ENCODE results near the gene CADPS2.

Gene CADPS2

DNA sequence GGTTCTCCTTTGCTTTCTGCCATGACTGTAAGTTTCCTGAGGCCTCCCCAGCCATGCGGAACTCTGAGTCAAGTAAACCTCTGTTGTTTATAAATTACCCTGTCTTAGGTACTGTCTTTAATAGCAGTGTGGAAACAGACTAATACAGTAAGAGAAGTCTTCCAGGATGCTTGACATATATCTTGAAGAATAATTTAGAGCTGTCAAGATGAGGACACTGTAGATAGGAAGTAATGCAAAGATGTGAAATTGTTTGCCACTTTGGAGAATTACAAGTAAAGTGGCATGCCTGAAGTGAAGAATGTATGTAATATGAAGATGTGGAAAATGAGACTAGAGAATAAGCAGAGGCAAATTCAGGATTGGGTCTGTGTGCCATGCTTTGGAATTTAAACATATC lies 2.9 kb upstream of the CADPS2 start:
- Histone ChIP-seq H4K20me1 (ENCODE audit: insufficient read depth, low read length) (no peaks in the 10 kb centered on the region), H2AFZ (ENCODE audit: low read length) (no peak overlapping the region), H3K9me2 (ENCODE audit: low read depth, low read length) (no peaks in the 10 kb centered on the region), H3K4me2 (ENCODE audit: low read length) (no peak overlapping the region), H3F3A (ENCODE audit: insufficient read depth, low read length) (no peaks in the 10 kb centered on the region), H3K79me2 (ENCODE audit: insufficient read depth, low read length) (no peaks in the 10 kb centered on the region), H3K4me3 (ENCODE audit: low read depth, low read length, poor library complexity, severe bottlenecking) (no peak overlapping the region), H3K36me3 (ENCODE audit: insufficient read depth, low read length) (no peaks in the 10 kb centered on the region), H3K4me1 (ENCODE audit: insufficient read depth, low read length, severe bottlenecking) (no peaks in the 10 kb centered on the region), H3K9me3 (ENCODE audit: low read length) (no peaks in the 10 kb centered on the region), H3K27ac (ENCODE audit: low read depth, low read length, poor library complexity, severe bottlenecking) (no peak overlapping the region), H3K9ac (ENCODE audit: low read length) (no peak overlapping the region), H3K27me3 (ENCODE audit: insufficient read depth, low read length) (no peaks in the 10 kb centered on the region)
- no peak for TF ChIP-seq EZH2 (IDR thresholded peaks at IDR 0.05; ENCODE audit: borderline replicate concordance, low read length)
- TF ChIP-seq, protein P1, sequence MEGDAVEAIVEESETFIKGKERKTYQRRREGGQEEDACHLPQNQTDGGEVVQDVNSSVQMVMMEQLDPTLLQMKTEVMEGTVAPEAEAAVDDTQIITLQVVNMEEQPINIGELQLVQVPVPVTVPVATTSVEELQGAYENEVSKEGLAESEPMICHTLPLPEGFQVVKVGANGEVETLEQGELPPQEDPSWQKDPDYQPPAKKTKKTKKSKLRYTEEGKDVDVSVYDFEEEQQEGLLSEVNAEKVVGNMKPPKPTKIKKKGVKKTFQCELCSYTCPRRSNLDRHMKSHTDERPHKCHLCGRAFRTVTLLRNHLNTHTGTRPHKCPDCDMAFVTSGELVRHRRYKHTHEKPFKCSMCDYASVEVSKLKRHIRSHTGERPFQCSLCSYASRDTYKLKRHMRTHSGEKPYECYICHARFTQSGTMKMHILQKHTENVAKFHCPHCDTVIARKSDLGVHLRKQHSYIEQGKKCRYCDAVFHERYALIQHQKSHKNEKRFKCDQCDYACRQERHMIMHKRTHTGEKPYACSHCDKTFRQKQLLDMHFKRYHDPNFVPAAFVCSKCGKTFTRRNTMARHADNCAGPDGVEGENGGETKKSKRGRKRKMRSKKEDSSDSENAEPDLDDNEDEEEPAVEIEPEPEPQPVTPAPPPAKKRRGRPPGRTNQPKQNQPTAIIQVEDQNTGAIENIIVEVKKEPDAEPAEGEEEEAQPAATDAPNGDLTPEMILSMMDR (IDR thresholded peaks at IDR 0.05; ENCODE audit: low read length): no peak

DNA sequence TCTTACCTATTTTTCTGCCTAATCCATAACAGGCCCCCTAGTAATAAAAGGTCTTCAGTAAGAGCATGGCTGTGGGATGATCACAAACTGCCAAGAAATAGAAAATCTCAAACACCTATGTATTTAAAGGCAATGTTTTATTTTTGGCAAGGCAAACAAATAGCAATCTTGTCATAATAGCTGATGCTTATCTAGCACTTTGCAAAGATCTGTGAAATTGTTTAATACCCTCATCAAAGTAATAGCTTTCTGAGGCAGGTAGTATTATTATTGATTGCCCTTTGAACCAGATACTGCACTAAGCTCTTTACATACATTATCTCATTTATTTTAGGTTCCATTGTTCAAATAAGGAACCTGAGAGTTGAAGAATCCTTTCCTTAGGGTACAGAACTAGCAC lies 1.6 kb upstream of the CADPS2 start:
- H4K20me1 ChIP-seq (ENCODE audit: insufficient read depth, low read length): no peaks in the 10 kb centered on the region
- no peak overlapping the region for H3K27ac ChIP-seq (ENCODE audit: low read depth, low read length, poor library complexity, severe bottlenecking)
- H3K4me3 ChIP-seq (ENCODE audit: low read depth, low read length, poor library complexity, severe bottlenecking): no peak overlapping the region
- TF ChIP-seq EZH2 (IDR thresholded peaks at IDR 0.05; ENCODE audit: borderline replicate concordance, low read length): no peak
- TF ChIP-seq, protein P1 (IDR thresholded peaks at IDR 0.05; ENCODE audit: low read length): no peak
- no peaks in the 10 kb centered on the region for H3K9me2 ChIP-seq (ENCODE audit: low read depth, low read length)
- no peaks in the 10 kb centered on the region for H3K27me3 ChIP-seq (ENCODE audit: insufficient read depth, low read length)
- H3K79me2 ChIP-seq (ENCODE audit: insufficient read depth, low read length): no peaks in the 10 kb centered on the region
- no peak overlapping the region for H2AFZ ChIP-seq (ENCODE audit: low read length)
- H3K9ac ChIP-seq (ENCODE audit: low read length): no peak overlapping the region
- no peaks in the 10 kb centered on the region for H3K9me3 ChIP-seq (ENCODE audit: low read length)
- H3K4me1 ChIP-seq (ENCODE audit: insufficient read depth, low read length, severe bottlenecking): no peaks in the 10 kb centered on the region
- no peak overlapping the region for H3K4me2 ChIP-seq (ENCODE audit: low read length)
- no peaks in the 10 kb centered on the region for H3F3A ChIP-seq (ENCODE audit: insufficient read depth, low read length)
- no peaks in the 10 kb centered on the region for H3K36me3 ChIP-seq (ENCODE audit: insufficient read depth, low read length)

DNA sequence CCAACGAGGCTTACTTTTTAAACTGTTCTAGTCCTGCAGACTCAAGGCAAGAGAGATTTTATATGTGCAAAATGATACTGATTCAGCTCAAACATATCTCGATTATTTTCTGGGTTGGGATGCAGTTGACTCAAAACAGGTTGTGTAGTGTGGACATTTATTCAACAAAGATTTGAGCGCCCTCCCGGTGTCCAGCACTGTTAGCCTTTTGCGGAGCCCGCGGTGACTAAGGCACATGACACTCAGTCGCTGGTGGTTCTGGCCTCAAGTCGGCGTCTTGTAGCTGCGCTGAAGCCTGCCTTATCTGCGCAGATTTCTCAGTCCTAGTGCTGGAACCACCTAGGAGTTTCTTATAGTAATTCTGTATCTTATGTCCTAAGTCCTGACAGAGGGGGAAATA lies 938 bp upstream of the CADPS2 start:
- Histone ChIP-seq H3F3A (ENCODE audit: insufficient read depth, low read length) (no peaks in the 10 kb centered on the region), H3K27me3 (ENCODE audit: insufficient read depth, low read length) (no peaks in the 10 kb centered on the region), H3K79me2 (ENCODE audit: insufficient read depth, low read length) (no peaks in the 10 kb centered on the region), H3K4me1 (ENCODE audit: insufficient read depth, low read length, severe bottlenecking) (no peaks in the 10 kb centered on the region), H3K9ac (ENCODE audit: low read length) (no peak overlapping the region), H3K27ac (ENCODE audit: low read depth, low read length, poor library complexity, severe bottlenecking) (no peak overlapping the region), H3K9me3 (ENCODE audit: low read length) (no peaks in the 10 kb centered on the region), H3K36me3 (ENCODE audit: insufficient read depth, low read length) (no peaks in the 10 kb centered on the region), H3K4me3 (ENCODE audit: low read depth, low read length, poor library complexity, severe bottlenecking) (no peak overlapping the region), H3K4me2 (ENCODE audit: low read length) (no peak overlapping the region), H3K9me2 (ENCODE audit: low read depth, low read length) (no peaks in the 10 kb centered on the region), H2AFZ (ENCODE audit: low read length) (no peak overlapping the region), H4K20me1 (ENCODE audit: insufficient read depth, low read length) (no peaks in the 10 kb centered on the region)
- no peak for TF ChIP-seq EZH2 (IDR thresholded peaks at IDR 0.05; ENCODE audit: borderline replicate concordance, low read length)
- TF ChIP-seq, protein P1 (IDR thresholded peaks at IDR 0.05; ENCODE audit: low read length): no peak
